ENCODE measurements around the gene SNX5. TPM values are rescaled to one million over a fixed set of nuclear protein-coding genes. Genes with fewer than 3 reads are reported as not detected.

Gene SNX5
- total RNA-seq, 1 experiment from 2014 or later, result 188 TPM

- Histone ChIP-seq H3K27ac (ENCODE audit: low read depth, low read length, poor library complexity, severe bottlenecking) (no peak overlapping the region), H3K4me1 (ENCODE audit: insufficient read depth, low read length, poor library complexity, severe bottlenecking) (no peaks in the 10 kb centered on the region), H3K4me3 (ENCODE audit: low read depth, low read length, poor library complexity, severe bottlenecking) (no peak overlapping the region), H3K27me3 (replicated peaks; ENCODE audit: insufficient read depth, low read depth, low read length, poor library complexity) (no peaks in the 10 kb centered on the region), H3K9me3 (ENCODE audit: low read depth, low read length, poor library complexity, severe bottlenecking) (no peaks in the 10 kb centered on the region), H3K36me3 (ENCODE audit: insufficient read depth, low read length, poor library complexity, severe bottlenecking) (peaks cover 99% of the 10 kb centered on the region)
- intact Hi-C loops (cut with micrococcal nuclease; ENCODE audit: unreplicated experiment), result no loop called here
- ChIA-PET CTCF (interaction anchor here (0.5 kb wide), 1 partner anchor 52 kb away, joined by 4 read pairs; no protein-coding TSS in a partner anchor), POLR2A (ENCODE audit: low non-redundant PET) (no interaction called here)
- no peak for DNase-seq (ENCODE audit: low spot score)
- TF ChIP-seq EZH2 (IDR thresholded peaks at IDR 0.05; ENCODE audit: borderline replicate concordance, low read depth, low read length, poor library complexity, severe bottlenecking) (no peak), CTCF (conservative IDR thresholded peaks at IDR 0.05; ENCODE audit: low read depth, low read length) (no peak)
- no TSS peak for BruUV-seq (replicated peaks)
These were observed 20.2 kb downstream of the SNX5 start for GRCh38 chr20:17948442-17948841.

- TF ChIP-seq CTCF (conservative IDR thresholded peaks at IDR 0.05; ENCODE audit: low read depth, low read length), result no peak
- no peak for TF ChIP-seq EZH2 (IDR thresholded peaks at IDR 0.05; ENCODE audit: borderline replicate concordance, low read depth, low read length, poor library complexity, severe bottlenecking)
- BruUV-seq (replicated peaks), result no TSS peak
- no peak for DNase-seq (ENCODE audit: low spot score)
- intact Hi-C loops (cut with micrococcal nuclease; ENCODE audit: unreplicated experiment), result no loop called here
- ChIA-PET POLR2A (ENCODE audit: low non-redundant PET) (no interaction called here), CTCF (no interaction called here)
- Histone ChIP-seq H3K36me3 (ENCODE audit: insufficient read depth, low read length, poor library complexity, severe bottlenecking) (peaks cover 99% of the 10 kb centered on the region), H3K9me3 (ENCODE audit: low read depth, low read length, poor library complexity, severe bottlenecking) (no peaks in the 10 kb centered on the region), H3K4me1 (ENCODE audit: insufficient read depth, low read length, poor library complexity, severe bottlenecking) (no peaks in the 10 kb centered on the region), H3K27me3 (replicated peaks; ENCODE audit: insufficient read depth, low read depth, low read length, poor library complexity) (no peaks in the 10 kb centered on the region), H3K4me3 (ENCODE audit: low read depth, low read length, poor library complexity, severe bottlenecking) (no peak overlapping the region), H3K27ac (ENCODE audit: low read depth, low read length, poor library complexity, severe bottlenecking) (no peak overlapping the region)
These were observed 21.1 kb downstream of the SNX5 start for GRCh38 chr20:17947474-17947815.

- no peak for DNase-seq (ENCODE audit: low spot score)
- no TSS peak for BruUV-seq (replicated peaks)
- no peaks in the 10 kb centered on the region for H3K27me3 ChIP-seq (replicated peaks; ENCODE audit: insufficient read depth, low read depth, low read length, poor library complexity)
- no peaks in the 10 kb centered on the region for H3K9me3 ChIP-seq (ENCODE audit: low read depth, low read length, poor library complexity, severe bottlenecking)
- intact Hi-C loops (cut with micrococcal nuclease; ENCODE audit: unreplicated experiment), result no loop called here
- H3K36me3 ChIP-seq (ENCODE audit: insufficient read depth, low read length, poor library complexity, severe bottlenecking), result peaks cover 99% of the 10 kb centered on the region
- H3K27ac ChIP-seq (ENCODE audit: low read depth, low read length, poor library complexity, severe bottlenecking), result no peak overlapping the region
- H3K4me3 ChIP-seq (ENCODE audit: low read depth, low read length, poor library complexity, severe bottlenecking), result no peak overlapping the region
- no peaks in the 10 kb centered on the region for H3K4me1 ChIP-seq (ENCODE audit: insufficient read depth, low read length, poor library complexity, severe bottlenecking)
- ChIA-PET POLR2A (ENCODE audit: low non-redundant PET) (no interaction called here), CTCF (no interaction called here)
- TF ChIP-seq EZH2 (IDR thresholded peaks at IDR 0.05; ENCODE audit: borderline replicate concordance, low read depth, low read length, poor library complexity, severe bottlenecking), result no peak
- TF ChIP-seq CTCF (conservative IDR thresholded peaks at IDR 0.05; ENCODE audit: low read depth, low read length), result no peak
These were observed 21.8 kb downstream of the SNX5 start for GRCh38 chr20:17946572-17947473.
